Heart left ventricle (tissue), 13 donors: ENCODE results near the gene RRM2.

Experiments
- CTCF ChIP-seq, 12 donors: fragments of 200-600 bp; sonication (generic) in 4 of 12; IDR thresholded peaks; one replicate each; pipeline versions ENCODE4 v1.5.0 to v1.8.0; 2018 to 2022; ENCODE audit warnings: antibody characterized with exemption in 12 of 12, mild to moderate bottlenecking in 5 of 12
- POLR2A ChIP-seq, 2 donors: fragments of 450-650 bp; IDR thresholded peaks; one replicate each; pipeline ENCODE4 v1.6.1; 2017; ENCODE audit warnings: antibody characterized with exemption in 2 of 2, mild to moderate bottlenecking in 2 of 2, moderate library complexity in 2 of 2
- donor health status: ischemic (EF 13 %, LVEDD 7.1; RV severe dilation, severe dysfunction).
- donor health status: DM: no; HTN: yes; CAD: no.
- donor health status: DM: no; HTN: no; CAD: no.
- donor health status: ischemic (EF 25% LVEDD 6.9; RV normal size, moderate dysfunction).
- donor health status: ischemic (EF 25% LVEDD 5.7; RV mildly dilated, moderate dysfunction).
- donor health status: ischemic (EF 35%, LVEDD 5.7; RV mildly dilated, moderate dysfunction).
- donor health status: nonischemic (EF 11% LVEDD 7.7; RV severe dilation, severe dysfunction).
- donor health status: DM: yes; HTN: yes; CAD: no.
- donor health status: PGD.
- donor health status: ischemic (EF 29% LVEDD 5.4; RV normal size, mild dysfunction).
- donor health status: nonischemic (EF 23%, LVEDD 6.1; RV moderate dilation, normal function).

GRCh38 chr2:10083046-10083445, 39.5 kb upstream of the RRM2 start:
- TF ChIP-seq POLR2A (IDR thresholded peaks at IDR 0.05) (no peak), CTCF (IDR thresholded peaks at IDR 0.05) (no peak)
